ENCODE data around the gene PTCH1.

Gene PTCH1

DNA sequence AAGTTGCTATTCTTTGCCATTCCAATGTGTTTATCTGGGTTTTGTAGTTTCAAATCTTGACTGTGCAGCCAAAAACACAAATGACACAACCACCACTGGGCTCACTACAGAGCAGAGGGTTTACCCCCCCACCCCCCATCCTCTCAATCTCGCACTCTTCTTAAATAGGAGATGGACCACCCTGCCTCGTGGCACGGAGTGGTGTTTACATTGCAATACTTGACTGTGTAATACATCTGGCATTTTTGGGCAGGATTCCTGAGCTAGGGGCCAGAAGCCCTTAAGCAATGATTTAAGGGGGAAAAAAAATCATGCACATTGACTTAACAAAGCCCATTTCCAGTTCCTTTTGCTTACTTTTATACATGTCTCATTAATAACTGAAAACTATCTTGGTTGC lies 19.0 kb downstream of the PTCH1 start:
- no peak for DNase-seq

- no peak for DNase-seq
Measured at GRCh38 chr9:95496687-95497086, 20.1 kb downstream of the PTCH1 start.

DNA sequence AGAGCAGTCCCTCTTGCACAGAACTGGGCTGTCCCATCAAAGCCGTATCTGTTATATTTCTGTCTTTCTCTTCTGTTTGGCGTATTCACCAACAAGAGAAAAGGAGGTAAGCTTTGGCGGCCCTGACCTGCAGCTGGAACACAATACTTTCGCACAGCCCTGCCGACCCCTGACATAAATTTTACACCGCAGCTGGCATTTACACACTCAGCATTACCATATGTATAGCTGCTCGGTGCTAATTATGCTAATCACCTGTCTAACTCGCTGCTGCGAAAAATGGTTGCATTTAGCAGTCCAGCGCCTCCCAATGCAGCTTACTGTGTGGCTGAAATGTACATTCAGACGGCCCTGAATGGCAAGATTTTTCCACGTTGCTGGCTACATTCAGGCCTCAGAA lies 20.8 kb downstream of the PTCH1 start:
- no peak for DNase-seq

DNA sequence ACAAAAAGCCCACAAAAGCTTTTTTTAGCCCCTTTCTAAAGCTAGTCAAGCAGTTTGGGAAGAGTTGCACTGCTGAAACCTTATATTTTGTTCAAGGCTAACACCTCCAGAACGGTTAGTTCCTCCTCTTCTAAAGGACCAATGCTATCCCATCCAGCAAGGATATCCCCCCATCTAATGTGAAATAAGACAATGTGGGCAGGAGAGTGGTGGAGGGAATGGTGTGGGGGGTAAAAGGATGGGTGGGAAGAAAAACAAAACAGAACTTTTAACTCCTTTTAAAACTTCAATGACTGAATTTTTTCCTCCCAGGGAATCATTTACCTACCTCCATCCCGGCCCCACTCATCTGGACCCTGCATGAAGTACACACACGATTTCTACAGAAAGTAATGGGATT lies 21.2 kb downstream of the PTCH1 start:
- no peak for DNase-seq

GRCh38 chr9:95494416-95495371 lies 22.1 kb downstream of the PTCH1 start:
- peak; percentile 83 for DNase-seq

- peak; percentile 52 for DNase-seq
Measured at GRCh38 chr9:95494022-95494415, 22.8 kb downstream of the PTCH1 start.

DNA sequence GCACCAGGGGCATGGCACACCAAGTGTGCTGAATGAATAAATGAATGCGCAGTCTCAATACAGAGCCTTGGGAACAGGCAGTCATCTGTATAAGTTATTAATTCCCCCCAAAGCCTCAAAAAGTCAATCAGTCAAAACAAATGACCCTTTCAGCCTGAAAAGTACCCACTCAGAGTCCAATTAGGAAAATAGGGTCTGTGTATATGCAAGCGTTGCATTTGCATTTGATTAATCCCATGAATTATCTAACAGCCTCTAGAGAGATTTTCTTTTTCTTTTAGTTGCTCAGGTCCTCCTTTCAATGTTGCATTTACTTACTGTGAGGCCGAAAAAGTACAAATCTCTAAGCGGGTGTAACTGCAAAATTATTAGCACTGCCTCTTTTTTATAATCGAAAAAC lies 23.4 kb downstream of the PTCH1 start:
- no peak for DNase-seq

- DNase-seq: no peak
Measured at GRCh38 chr9:95491543-95492320, 25.0 kb downstream of the PTCH1 start.

- no peak for DNase-seq
Measured at GRCh38 chr9:95488954-95489353, 27.8 kb downstream of the PTCH1 start.

GRCh38 chr9:95486318-95486717 lies 30.5 kb downstream of the PTCH1 start:
- no peak for DNase-seq

DNA sequence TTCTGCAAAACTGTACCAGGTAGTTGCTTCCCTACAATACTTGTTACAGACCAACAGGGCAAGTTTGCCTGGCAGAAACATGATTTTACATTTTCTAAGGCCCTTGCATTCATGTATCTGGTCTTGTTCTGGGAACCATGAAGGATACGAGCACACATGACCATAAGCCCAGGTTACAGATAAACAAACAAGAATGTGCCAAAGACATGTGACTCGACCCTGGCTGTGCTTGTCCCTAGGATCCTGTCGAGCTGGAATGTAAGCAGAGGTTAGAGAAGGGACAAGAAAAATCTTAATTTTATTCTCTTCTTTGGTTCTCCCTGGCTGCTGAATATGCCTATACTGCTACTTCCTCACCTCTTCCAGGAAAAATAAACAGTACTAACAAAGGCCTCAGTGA lies 32.5 kb downstream of the PTCH1 start:
- DNase-seq: no peak

DNA sequence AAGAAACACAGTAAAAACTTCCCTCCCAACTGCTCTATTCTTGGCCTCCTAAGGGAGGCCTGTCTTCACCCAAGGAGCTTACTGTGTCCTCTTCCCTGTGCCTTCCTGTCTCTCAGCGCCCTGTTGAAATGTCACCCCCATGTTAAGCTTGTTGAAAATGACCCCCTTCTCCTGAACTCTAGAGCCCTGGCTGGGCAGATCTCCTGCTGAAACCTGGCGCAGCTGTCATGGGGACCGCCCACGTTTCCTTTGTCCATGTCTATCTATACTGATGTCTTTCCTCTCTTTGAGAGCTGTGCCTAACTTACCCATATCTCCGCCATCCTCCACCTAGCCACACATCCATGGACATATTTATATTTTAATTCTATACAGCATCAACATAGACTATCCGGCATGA lies 33.3 kb downstream of the PTCH1 start:
- DNase-seq: no peak

GRCh38 chr9:95482621-95483020 lies 34.1 kb downstream of the PTCH1 start:
- no peak for DNase-seq

DNA sequence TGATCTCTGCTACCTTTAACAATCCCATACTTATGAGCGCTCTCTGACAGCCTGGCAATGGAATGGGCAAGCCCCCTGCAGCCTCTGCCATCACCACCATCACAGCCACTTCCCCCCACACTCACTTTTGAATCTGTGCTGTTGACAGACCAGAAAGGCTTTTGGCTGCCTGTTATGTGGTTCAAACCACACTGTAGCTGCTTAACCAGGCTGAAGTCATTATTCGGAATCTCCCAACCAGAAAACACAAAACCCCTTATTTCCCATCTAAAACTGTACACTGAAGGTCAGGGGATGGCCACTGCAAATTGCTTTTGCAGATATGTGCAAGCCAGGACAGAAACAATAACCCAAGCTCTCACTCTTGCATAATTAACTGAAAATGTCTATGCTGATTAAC lies 35.8 kb downstream of the PTCH1 start:
- no peak for DNase-seq

DNA sequence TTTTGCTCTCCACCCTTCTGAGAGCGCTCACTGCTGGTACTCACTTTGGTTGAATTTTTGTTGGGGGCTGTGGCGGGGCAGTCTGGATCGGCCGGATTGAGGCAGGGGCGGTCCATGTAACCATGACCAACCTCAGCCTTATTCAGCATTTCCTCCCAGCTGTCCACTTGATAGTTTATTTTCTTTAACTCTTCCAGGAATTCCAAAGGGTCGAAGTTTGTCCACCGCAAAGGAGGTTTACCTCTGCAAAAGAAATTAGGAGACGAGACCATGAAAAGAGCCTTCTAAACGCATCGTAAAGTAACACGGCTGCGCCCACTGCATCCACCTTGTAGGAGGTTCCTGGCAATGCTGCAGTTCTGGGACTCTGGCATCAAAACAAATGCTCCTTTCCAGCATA lies 36.4 kb downstream of the PTCH1 start:
- DNase-seq: no peak

GRCh38 chr9:95479330-95479729 lies 37.4 kb downstream of the PTCH1 start:
- DNase-seq: no peak

DNA sequence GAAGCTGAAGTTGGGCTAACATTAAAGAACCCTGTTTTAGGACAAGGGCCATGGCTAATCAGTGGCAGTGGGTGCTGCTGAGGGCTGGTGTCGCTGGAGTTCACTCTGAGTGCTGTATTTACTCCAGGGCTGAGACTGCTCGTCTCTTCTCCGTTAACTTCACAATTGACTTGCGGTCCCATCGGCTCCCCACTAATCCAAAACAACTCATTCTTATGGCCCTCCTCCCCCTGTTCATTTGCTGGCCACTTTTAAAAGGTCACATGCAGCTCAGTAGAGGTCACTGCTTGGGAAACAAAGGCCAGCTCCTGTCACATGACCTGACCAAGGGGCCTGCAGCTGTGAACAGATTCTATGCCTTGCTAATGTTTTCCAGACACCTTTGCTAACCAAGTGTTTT lies 38.4 kb downstream of the PTCH1 start:
- DNase-seq: no peak

GRCh38 chr9:95477885-95478284 lies 38.9 kb downstream of the PTCH1 start:
- DNase-seq: no peak

GRCh38 chr9:95477441-95477840 lies 39.3 kb downstream of the PTCH1 start:
- DNase-seq: no peak

- DNase-seq: no peak
Measured at GRCh38 chr9:95468791-95469190, 48.0 kb downstream of the PTCH1 start.

GRCh38 chr9:95465115-95465514 lies 51.7 kb downstream of the PTCH1 start:
- no peak for DNase-seq

DNA sequence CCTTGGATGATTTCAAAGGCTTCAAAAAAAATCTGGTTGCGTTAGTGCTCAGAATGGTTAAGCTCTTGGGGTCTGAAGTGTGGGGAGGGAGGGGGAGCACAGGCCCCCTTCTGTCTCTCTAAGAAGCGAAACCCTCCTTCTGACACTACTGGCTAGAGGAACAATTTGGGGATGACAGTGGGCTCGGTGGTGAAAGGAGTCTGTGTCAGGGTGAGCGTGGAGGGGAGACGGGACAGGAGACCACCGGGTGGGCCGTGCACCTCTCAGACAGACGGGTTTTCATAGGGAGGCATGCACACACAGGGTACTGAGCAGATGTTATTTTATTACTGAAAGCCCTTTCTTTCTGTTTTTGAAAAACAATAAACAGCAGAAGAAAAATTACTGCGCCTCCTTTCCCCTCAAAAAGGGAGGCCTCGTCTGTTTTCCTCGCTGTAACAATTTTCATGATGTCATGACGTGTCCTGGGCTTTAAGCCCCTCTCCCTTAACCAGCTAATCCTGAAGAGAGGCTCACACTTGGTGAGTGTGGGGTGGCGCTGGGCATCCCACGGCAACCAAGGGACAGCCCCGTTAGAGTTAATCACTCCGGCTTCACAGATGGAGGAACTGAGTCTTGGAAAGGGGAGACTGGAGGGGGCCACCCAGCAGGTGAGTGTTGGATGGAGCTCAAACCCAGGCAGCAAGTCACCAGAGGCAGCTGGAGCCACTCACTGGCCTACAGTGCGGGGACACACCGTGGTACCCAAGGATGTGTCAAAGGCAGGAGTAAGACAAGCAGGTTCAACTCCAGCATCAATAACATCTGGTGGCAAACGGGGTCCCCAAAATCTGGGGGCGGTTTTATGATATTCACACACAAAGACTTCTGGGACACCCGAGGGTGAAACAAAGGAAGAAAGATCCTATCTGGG lies 53.4 kb downstream of the PTCH1 start:
- no peak for DNase-seq
